Gastroesophageal sphincter (tissue), 3 donors: Measurements from ENCODE around the gene MFNG.

Experiments used
- POLR2A ChIP-seq, 2 donors: fragments of 450-650 bp; IDR thresholded peaks; one replicate each; pipeline ENCODE4 v1.6.1; 2017; ENCODE audit warnings: antibody characterized with exemption in 2 of 2, mild to moderate bottlenecking in 2 of 2, moderate library complexity in 1 of 2
- TF ChIP-seq, protein P1 (sequence below), 4 experiments: fragments of 200-600 bp in 2 of 4; fragments of 450-650 bp in 2 of 4; sonication (generic) in 1 of 4; IDR thresholded peaks; one replicate each; pipeline ENCODE4 v1.5.1; 2017 to 2019; ENCODE audit warnings: antibody characterized with exemption in 4 of 4, mild to moderate bottlenecking in 2 of 4, moderate library complexity in 2 of 4

DNA sequence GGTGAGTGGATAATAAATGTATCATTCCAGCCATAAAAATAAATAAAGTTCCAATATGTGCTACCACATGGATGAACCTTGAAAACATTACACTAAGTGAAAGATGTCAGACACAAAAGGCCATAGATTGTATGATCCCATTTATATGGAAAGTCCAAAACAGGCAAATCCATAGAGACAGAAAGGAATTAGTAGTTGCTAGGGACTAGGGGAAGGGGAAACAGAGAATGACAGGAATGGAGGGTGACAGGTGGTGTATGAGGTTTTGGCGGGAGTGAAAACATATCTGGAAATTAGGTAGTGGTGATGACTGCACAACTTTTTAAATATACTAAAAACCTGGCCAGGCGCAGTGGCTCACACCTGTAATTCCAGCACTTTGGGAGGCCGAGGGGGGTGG is 48.3 kb upstream of the MFNG start:
- TF ChIP-seq POLR2A (IDR thresholded peaks at IDR 0.05): no peak
- TF ChIP-seq, protein P1, sequence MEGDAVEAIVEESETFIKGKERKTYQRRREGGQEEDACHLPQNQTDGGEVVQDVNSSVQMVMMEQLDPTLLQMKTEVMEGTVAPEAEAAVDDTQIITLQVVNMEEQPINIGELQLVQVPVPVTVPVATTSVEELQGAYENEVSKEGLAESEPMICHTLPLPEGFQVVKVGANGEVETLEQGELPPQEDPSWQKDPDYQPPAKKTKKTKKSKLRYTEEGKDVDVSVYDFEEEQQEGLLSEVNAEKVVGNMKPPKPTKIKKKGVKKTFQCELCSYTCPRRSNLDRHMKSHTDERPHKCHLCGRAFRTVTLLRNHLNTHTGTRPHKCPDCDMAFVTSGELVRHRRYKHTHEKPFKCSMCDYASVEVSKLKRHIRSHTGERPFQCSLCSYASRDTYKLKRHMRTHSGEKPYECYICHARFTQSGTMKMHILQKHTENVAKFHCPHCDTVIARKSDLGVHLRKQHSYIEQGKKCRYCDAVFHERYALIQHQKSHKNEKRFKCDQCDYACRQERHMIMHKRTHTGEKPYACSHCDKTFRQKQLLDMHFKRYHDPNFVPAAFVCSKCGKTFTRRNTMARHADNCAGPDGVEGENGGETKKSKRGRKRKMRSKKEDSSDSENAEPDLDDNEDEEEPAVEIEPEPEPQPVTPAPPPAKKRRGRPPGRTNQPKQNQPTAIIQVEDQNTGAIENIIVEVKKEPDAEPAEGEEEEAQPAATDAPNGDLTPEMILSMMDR (IDR thresholded peaks at IDR 0.05): no peak
